Endothelial cell of umbilical vein (primary cell): ENCODE results near the gene FGFR4. TPM values are rescaled to one million over a fixed set of nuclear protein-coding genes. Genes with fewer than 3 reads are reported as not detected.
A peak's percentile ranks its signal among the peaks of the same experiment; 100 is the strongest.

Experiments used
- BruUV-seq: library from RNA; stranded (reverse); fragments of 400-500 nt; replicated peaks from 2 replicates; lab custom pipeline; 2021; lab: Mats Ljungman, UMichigan
- CTCF ChIA-PET: fragments of 300-600, 350-600 bp; sonication (Branson Sonifier 250); formaldehyde crosslinking; loops from one replicate; lab custom pipeline; 2021; ENCODE audit warnings: antibody characterized with exemption, inconsistent platforms; lab: Charles Lee
- POLR2A ChIA-PET: fragments of 300-600, 350-600 bp; sonication (Branson Sonifier 250); formaldehyde crosslinking; loops from one replicate; lab custom pipeline; 2021; ENCODE audit warnings: antibody characterized with exemption, inconsistent platforms; lab: Charles Lee
- DNase-seq: peaks from one replicate; pipeline ENCODE4 v3.0.0-alpha.2; 2011; ENCODE audit warnings: low read depth, low spot score
- FAIRE-seq: peaks from 2 replicates; lab custom pipeline; 2011; peaks lifted over from hg19 to GRCh38; lab: Jason Lieb, UNC
- H2AFZ ChIP-seq: 2 replicates; pipeline ENCODE4 v1.6.0; 2012; ENCODE audit warnings: low read depth, low read length, control low read depth, inconsistent platforms
- H3K27ac ChIP-seq: 2 replicates; pipeline ENCODE4 v1.5.1; 2011; ENCODE audit warnings: low read depth, mild to moderate bottlenecking, control low read depth, low read length, moderate library complexity; ENCODE audit not compliant: insufficient read depth
- H3K27me3 ChIP-seq, 2 experiments: 2 replicates each; pipeline versions ENCODE4 v1.6.0 to v1.6.1; 2011; ENCODE audit warnings: low read length in 2 of 2, mixed read lengths in 1 of 2; ENCODE audit not compliant: control insufficient read depth in 2 of 2, insufficient read depth in 2 of 2
- H3K36me3 ChIP-seq, 2 experiments: 2 replicates in 1 of 2; 3 replicates in 1 of 2; pipeline ENCODE4 v1.5.1; 2011; ENCODE audit warnings: low read length in 2 of 2, mild to moderate bottlenecking in 1 of 2, moderate library complexity in 1 of 2; ENCODE audit not compliant: control insufficient read depth in 2 of 2, insufficient read depth in 2 of 2; ENCODE audit errors: extremely low read depth in 1 of 2
- H3K4me1 ChIP-seq: 3 replicates; pipeline ENCODE4 v1.5.1; 2011; ENCODE audit warnings: mild to moderate bottlenecking, low read length; ENCODE audit not compliant: control insufficient read depth, insufficient read depth; ENCODE audit errors: extremely low read depth
- H3K4me2 ChIP-seq: 2 replicates; pipeline ENCODE4 v1.6.1; 2011; ENCODE audit warnings: low read length, control low read depth, mixed read lengths; ENCODE audit not compliant: insufficient read depth
- H3K4me3 ChIP-seq, 3 experiments: fragments of 200-600 bp in 1 of 3; sonication (generic), shearing (Covaris generic) in 1 of 3; replicated peaks in 1 of 3; 2 replicates each; pipeline ENCODE4 v1.5.1; 2011 to 2016; ENCODE audit warnings: control low read depth in 3 of 3, low read length in 3 of 3, mild to moderate bottlenecking in 2 of 3, inconsistent platforms in 1 of 3, low read depth in 1 of 3, moderate library complexity in 1 of 3; ENCODE audit not compliant: insufficient read depth in 1 of 3
- H3K79me2 ChIP-seq: 2 replicates; pipeline ENCODE4 v1.6.0; 2012; ENCODE audit warnings: low read length, inconsistent platforms; ENCODE audit not compliant: control insufficient read depth, insufficient read depth
- H3K9ac ChIP-seq: replicated peaks from 2 replicates; pipeline ENCODE3; 2011; ENCODE audit warnings: low read length, control low read depth; ENCODE audit not compliant: insufficient read depth; ENCODE audit errors: extremely low read depth
- H3K9me1 ChIP-seq: replicated peaks from 3 replicates; pipeline ENCODE4 v1.6.0; 2011; ENCODE audit warnings: mild to moderate bottlenecking, low read length; ENCODE audit not compliant: control insufficient read depth, insufficient read depth; ENCODE audit errors: extremely low read depth
- H3K9me3 ChIP-seq: replicated peaks from 2 replicates; pipeline ENCODE4 v1.5.1; 2012; ENCODE audit warnings: low read length, inconsistent platforms; ENCODE audit not compliant: control insufficient read depth, insufficient read depth
- H4K20me1 ChIP-seq: replicated peaks from 2 replicates; pipeline ENCODE3; 2011; ENCODE audit warnings: mild to moderate bottlenecking, low read length; ENCODE audit not compliant: control insufficient read depth, insufficient read depth; ENCODE audit errors: extremely low read depth
- EZH2 ChIP-seq: IDR thresholded peaks from 2 replicates; pipeline ENCODE4 v1.6.1; 2012; ENCODE audit warnings: borderline replicate concordance, low read depth, mild to moderate bottlenecking, moderate library complexity, low read length, inconsistent platforms; ENCODE audit not compliant: severe bottlenecking
- FOS ChIP-seq: IDR thresholded peaks from 2 replicates; pipeline ENCODE4 v1.6.1; 2011; ENCODE audit warnings: mild to moderate bottlenecking, low read length, moderate library complexity, borderline replicate concordance; ENCODE audit not compliant: insufficient read depth
- GATA2 ChIP-seq: IDR thresholded peaks from 2 replicates; pipeline ENCODE4 v1.7.0; 2011; ENCODE audit warnings: low read depth, mild to moderate bottlenecking, moderate library complexity, mixed read lengths, low read length; ENCODE audit not compliant: insufficient read length, insufficient read depth
- dilution Hi-C: fragments of 300-500 bp; cut with MboI; formaldehyde crosslinking; loops from one replicate; pipeline ENCODE4 v1.15.0; 2019; ENCODE audit warnings: low sequenced_read_pairs; ENCODE audit not compliant: extremely low pct_ligation_motif_present
- intact Hi-C: fragments of 100-400 bp; cut with micrococcal nuclease; formaldehyde crosslinking; loops from one replicate; pipeline ENCODE4 v1.10.0; 2022
- polyA plus RNA-seq, 4 experiments: library from polyadenylated mRNA; depleted of rRNA in 3 of 4; stranded (reverse) in 3 of 4; unstranded in 1 of 4; fragments of >200 nt; gene quantifications; 2 replicates each; pipeline versions ENCODE4 v1.2.1 to v1.2.3, GENCODE V29; 2011 to 2012; ENCODE audit warnings: missing spikeins in 1 of 4
- total RNA-seq: library from RNA; stranded (reverse); gene quantifications from 2 replicates; pipeline ENCODE4 v1.2.3, GENCODE V29; 2021

Gene FGFR4
- total and polyA plus RNA-seq, 2 donors (not counting 3 experiments of a cell fraction or from before 2014, with no cell fraction given) = 1.9 to 2.9 TPM

DNA sequence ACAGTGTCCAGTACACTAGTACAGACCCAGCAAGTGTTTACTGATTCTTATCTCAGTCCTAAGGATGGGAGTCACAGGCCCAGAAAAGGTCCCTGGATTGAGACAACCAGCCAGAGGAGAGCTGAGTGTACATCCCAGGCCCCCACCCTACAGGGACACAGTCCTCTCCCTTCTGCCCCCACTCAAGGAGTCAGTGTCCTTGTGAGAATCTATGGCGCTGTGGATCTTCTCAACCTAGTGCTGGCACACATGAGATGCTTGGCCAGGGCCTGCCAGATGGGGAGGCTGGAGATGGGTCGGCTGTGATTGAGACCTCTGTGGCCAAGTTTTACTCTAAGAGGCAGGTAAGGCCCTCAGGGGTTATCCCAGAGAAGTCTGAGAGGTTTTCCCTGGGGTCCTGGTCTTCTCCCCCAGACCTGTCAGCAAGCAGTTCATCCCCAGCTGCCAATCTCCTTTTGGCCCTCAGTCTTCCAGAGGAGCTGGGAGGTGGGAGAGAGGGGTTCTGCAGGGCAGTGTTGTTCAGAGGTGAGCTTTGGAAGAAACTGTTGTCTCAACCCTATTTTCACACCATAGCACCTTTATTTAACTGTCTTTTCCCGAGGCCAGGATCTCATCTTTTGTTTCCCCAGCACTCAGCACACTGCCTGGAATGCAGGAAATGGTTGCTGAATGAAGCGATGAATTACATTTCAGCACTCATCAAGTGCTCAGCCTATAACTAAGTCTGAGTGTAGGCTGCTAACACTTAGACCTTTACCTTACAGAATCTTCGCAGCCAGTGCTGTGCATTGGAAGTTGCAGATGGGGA, 43.7 kb downstream of the FGFR4 start:
- Histone ChIP-seq H3K9me1 (no peaks in the 10 kb centered on the region), H3K27ac (no peak overlapping the region), H3K4me2 (no peak overlapping the region), H3K79me2 (peaks cover 11% of the 10 kb centered on the region), H2AFZ (no peak overlapping the region), H3K4me1 (peaks cover 23% of the 10 kb centered on the region), H3K36me3 (peaks cover 0 to under 1% of the 10 kb centered on the region in 2 experiments), H3K9ac (no peak overlapping the region), H4K20me1 (no peaks in the 10 kb centered on the region), H3K27me3 (no peaks in the 10 kb centered on the region), H3K9me3 (no peaks in the 10 kb centered on the region), H3K4me3 (no peak overlapping the region)
- BruUV-seq = no TSS peak
- peak; percentile 17 for TF ChIP-seq GATA2
- no peak for TF ChIP-seq EZH2
- POLR2A ChIA-PET = no interaction called here
- dilution Hi-C loops = no loop called here
- intact Hi-C loops = loop anchor here (5.0 kb wide), 1 partner anchor 172 kb away; the partner anchor contains the start of genes PRELID1 and RAB24
- CTCF ChIA-PET = interaction anchor here (1.0 to 1.4 kb wide), 2 partner anchors 17 to 59 kb away, joined by 3 to 5 read pairs; no protein-coding TSS in a partner anchor
- peak; percentile 30 for DNase-seq
- peak; percentile 83 for FAIRE-seq

- no peak for FAIRE-seq
- H2AFZ ChIP-seq = no peak overlapping the region
- POLR2A ChIA-PET = no interaction called here
- intact Hi-C loops (loop anchor here (5.0 kb wide), 1 partner anchor 171 kb away; the partner anchor contains the start of genes PRELID1 and RAB24), dilution Hi-C loops (no loop called here)
- H3K4me3 ChIP-seq = no peak overlapping the region
- CTCF ChIA-PET = interaction anchor here (1.0 kb wide), 1 partner anchor 17 kb away, joined by 5 read pairs; no protein-coding TSS in a partner anchor
- no peaks in the 10 kb centered on the region for H3K9me3 ChIP-seq
- no peak overlapping the region for H3K9ac ChIP-seq
- TF ChIP-seq GATA2 = no peak
- TF ChIP-seq FOS = no peak
- no peak for TF ChIP-seq EZH2
- BruUV-seq = no TSS peak
- H3K27me3 ChIP-seq = no peaks in the 10 kb centered on the region
- no peak overlapping the region for H3K27ac ChIP-seq
- DNase-seq = no peak
- peaks cover 29% of the 10 kb centered on the region for H3K4me1 ChIP-seq
- H3K79me2 ChIP-seq = peaks cover 17% of the 10 kb centered on the region
- H3K4me2 ChIP-seq = no peak overlapping the region
- H3K36me3 ChIP-seq = peaks cover 0 to 2% of the 10 kb centered on the region in 2 experiments
- H4K20me1 ChIP-seq = no peaks in the 10 kb centered on the region
- no peaks in the 10 kb centered on the region for H3K9me1 ChIP-seq
Observed at GRCh38 chr5:177131019-177131320, 44.3 kb downstream of the FGFR4 start.
